ENCODE data around the gene TACSTD2. TPM values are rescaled to one million over a fixed set of nuclear protein-coding genes. Genes with fewer than 3 reads are reported as not detected.

TACSTD2 gene
- total RNA-seq, 2 experiments from 2014 or later, result not detected

- no TSS peak for BruUV-seq (replicated peaks)
- H4K20me1 ChIP-seq (ENCODE audit: insufficient read depth, low read length), result no peaks in the 10 kb centered on the region
- no peak overlapping the region for H3K4me2 ChIP-seq (ENCODE audit: low read length)
- intact Hi-C loops (cut with micrococcal nuclease; ENCODE audit: unreplicated experiment), result no loop called here
- H3K9me2 ChIP-seq (ENCODE audit: insufficient read depth, low read length), result no peaks in the 10 kb centered on the region
- ChIA-PET POLR2A (interaction anchor here (1.2 kb wide), 1 partner anchor 12 kb away, joined by 3 read pairs; no protein-coding TSS in a partner anchor), CTCF (ENCODE audit: unreplicated experiment) (no interaction called here)
- no peak overlapping the region for H3K4me3 ChIP-seq (ENCODE audit: low read depth, low read length, poor library complexity, severe bottlenecking)
- no peaks in the 10 kb centered on the region for H3K36me3 ChIP-seq (ENCODE audit: insufficient read depth, low read length)
- no peak overlapping the region for H3K27ac ChIP-seq (ENCODE audit: low read depth, low read length, poor library complexity, severe bottlenecking)
- H3K9me3 ChIP-seq (ENCODE audit: low read length), result no peaks in the 10 kb centered on the region
- no peak overlapping the region for H2AFZ ChIP-seq (ENCODE audit: low read length)
- no peak for DNase-seq (ENCODE audit: low spot score)
- H3K4me1 ChIP-seq (ENCODE audit: insufficient read depth, low read length, poor library complexity, severe bottlenecking), result no peaks in the 10 kb centered on the region
- no peak for TF ChIP-seq CTCF (conservative IDR thresholded peaks at IDR 0.05; ENCODE audit: low read length)
- TF ChIP-seq EZH2phosphoT487 (IDR thresholded peaks at IDR 0.05; ENCODE audit: borderline replicate concordance, low read depth, low read length), result no peak
- no peaks in the 10 kb centered on the region for H3K79me2 ChIP-seq (ENCODE audit: insufficient read depth, low read depth, low read length)
These were observed 5.4 kb downstream of the TACSTD2 start for GRCh38 chr1:58571616-58572015.

- TF ChIP-seq CTCF (conservative IDR thresholded peaks at IDR 0.05; ENCODE audit: low read length) (no peak), EZH2phosphoT487 (IDR thresholded peaks at IDR 0.05; ENCODE audit: borderline replicate concordance, low read depth, low read length) (no peak)
- no peaks in the 10 kb centered on the region for H3K9me3 ChIP-seq (ENCODE audit: low read length)
- no peaks in the 10 kb centered on the region for H3K79me2 ChIP-seq (ENCODE audit: insufficient read depth, low read depth, low read length)
- CTCF ChIA-PET (ENCODE audit: unreplicated experiment), result no interaction called here
- DNase-seq (ENCODE audit: low spot score), result no peak
- no peaks in the 10 kb centered on the region for H3K9me2 ChIP-seq (ENCODE audit: insufficient read depth, low read length)
- no peaks in the 10 kb centered on the region for H3K36me3 ChIP-seq (ENCODE audit: insufficient read depth, low read length)
- intact Hi-C loops (cut with micrococcal nuclease; ENCODE audit: unreplicated experiment), result no loop called here
- H3K27ac ChIP-seq (ENCODE audit: low read depth, low read length, poor library complexity, severe bottlenecking), result no peak overlapping the region
- H4K20me1 ChIP-seq (ENCODE audit: insufficient read depth, low read length), result no peaks in the 10 kb centered on the region
- H2AFZ ChIP-seq (ENCODE audit: low read length), result no peak overlapping the region
- POLR2A ChIA-PET, result no interaction called here
- no peak overlapping the region for H3K4me3 ChIP-seq (ENCODE audit: low read depth, low read length, poor library complexity, severe bottlenecking)
- no peak overlapping the region for H3K4me2 ChIP-seq (ENCODE audit: low read length)
- H3K4me1 ChIP-seq (ENCODE audit: insufficient read depth, low read length, poor library complexity, severe bottlenecking), result no peaks in the 10 kb centered on the region
- no TSS peak for BruUV-seq (replicated peaks)
These were observed 6.2 kb downstream of the TACSTD2 start for GRCh38 chr1:58570817-58571216.

GRCh38 chr1:58570094-58570493 is 7.0 kb downstream of the TACSTD2 start:
- TF ChIP-seq EZH2phosphoT487 (IDR thresholded peaks at IDR 0.05; ENCODE audit: borderline replicate concordance, low read depth, low read length) (no peak), CTCF (conservative IDR thresholded peaks at IDR 0.05; ENCODE audit: low read length) (no peak)
- DNase-seq (ENCODE audit: low spot score), result no peak
- POLR2A ChIA-PET, result interaction anchor here (0.7 kb wide), 1 partner anchor 185 kb away, joined by 3 read pairs; no protein-coding TSS in a partner anchor
- Histone ChIP-seq H3K9me3 (ENCODE audit: low read length) (no peaks in the 10 kb centered on the region), H3K79me2 (ENCODE audit: insufficient read depth, low read depth, low read length) (no peaks in the 10 kb centered on the region), H3K4me3 (ENCODE audit: low read depth, low read length, poor library complexity, severe bottlenecking) (no peak overlapping the region), H3K27ac (ENCODE audit: low read depth, low read length, poor library complexity, severe bottlenecking) (no peak overlapping the region), H4K20me1 (ENCODE audit: insufficient read depth, low read length) (no peaks in the 10 kb centered on the region), H3K4me1 (ENCODE audit: insufficient read depth, low read length, poor library complexity, severe bottlenecking) (no peaks in the 10 kb centered on the region), H3K36me3 (ENCODE audit: insufficient read depth, low read length) (no peaks in the 10 kb centered on the region), H3K9me2 (ENCODE audit: insufficient read depth, low read length) (no peaks in the 10 kb centered on the region), H3K4me2 (ENCODE audit: low read length) (no peak overlapping the region), H2AFZ (ENCODE audit: low read length) (no peak overlapping the region)
- intact Hi-C loops (cut with micrococcal nuclease; ENCODE audit: unreplicated experiment), result no loop called here
- CTCF ChIA-PET (ENCODE audit: unreplicated experiment), result no interaction called here
- no TSS peak for BruUV-seq (replicated peaks)
